Measurements from ENCODE around the gene MYO10. TPM values are rescaled to one million over a fixed set of nuclear protein-coding genes. Genes with fewer than 3 reads are reported as not detected.

Gene MYO10
- total RNA-seq, 4 donors from 2014 or later, result 3.2 to 30.7 (median 22.9) TPM

DNA sequence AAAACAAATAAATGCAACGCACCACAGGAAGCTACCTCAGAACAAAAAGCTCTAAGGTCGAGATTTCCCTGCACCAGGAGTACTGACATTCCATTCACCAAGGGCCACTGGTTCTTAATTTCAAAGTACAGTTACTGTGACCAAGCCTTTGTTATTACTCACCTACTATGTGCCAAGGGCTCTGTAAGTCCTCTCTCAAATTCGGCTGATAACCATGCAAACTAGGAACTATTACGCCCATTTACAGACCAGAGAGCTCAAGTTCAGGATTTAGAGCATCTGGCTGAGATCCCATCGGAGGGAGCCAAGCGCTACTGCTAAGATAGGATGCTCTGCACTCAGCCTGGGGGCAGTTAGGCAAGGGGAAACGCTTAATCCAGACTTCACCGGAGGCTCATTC is 5.6 kb downstream of the MYO10 start:
- no peak for DNase-seq
- Histone ChIP-seq H3K36me3 (no peaks in the 10 kb centered on the region), H3K4me1 (no peaks in the 10 kb centered on the region), H3K27me3 (no peaks in the 10 kb centered on the region), H3K9me3 (no peaks in the 10 kb centered on the region), H3K4me3 (no peak overlapping the region), H3K27ac (no peak overlapping the region)
- intact Hi-C loops (cut with DNase I; ENCODE audit: low total_unique reads), result no loop called here
- TF ChIP-seq POLR2A (IDR thresholded peaks at IDR 0.05) (no peak), CTCF (IDR thresholded peaks at IDR 0.05) (no peak)

DNA sequence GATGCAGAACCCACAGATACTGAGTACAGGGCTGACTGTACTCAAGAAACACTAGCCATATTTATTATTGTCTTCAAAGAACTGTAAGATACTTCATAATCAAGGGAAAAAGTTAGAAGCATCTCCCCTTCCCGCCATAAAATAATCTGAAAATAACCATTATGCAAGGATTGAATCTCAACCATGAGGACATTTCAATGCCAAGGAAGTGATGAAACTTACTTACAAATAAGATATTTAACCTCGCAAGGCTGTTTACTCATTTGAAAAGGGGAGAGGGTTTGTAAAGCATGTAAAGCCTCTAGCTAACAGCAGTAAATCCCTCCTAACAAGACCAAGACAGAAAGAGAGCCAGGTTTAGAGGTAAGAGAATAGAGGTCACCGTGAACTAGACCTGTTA is 6.3 kb downstream of the MYO10 start:
- Histone ChIP-seq H3K4me1 (no peaks in the 10 kb centered on the region), H3K36me3 (no peaks in the 10 kb centered on the region), H3K27ac (no peak overlapping the region), H3K9me3 (no peaks in the 10 kb centered on the region), H3K4me3 (no peak overlapping the region), H3K27me3 (no peaks in the 10 kb centered on the region)
- intact Hi-C loops (cut with DNase I; ENCODE audit: low total_unique reads), result no loop called here
- no peak for DNase-seq
- no peak for TF ChIP-seq CTCF (IDR thresholded peaks at IDR 0.05)
- no peak for TF ChIP-seq POLR2A (IDR thresholded peaks at IDR 0.05)

DNA sequence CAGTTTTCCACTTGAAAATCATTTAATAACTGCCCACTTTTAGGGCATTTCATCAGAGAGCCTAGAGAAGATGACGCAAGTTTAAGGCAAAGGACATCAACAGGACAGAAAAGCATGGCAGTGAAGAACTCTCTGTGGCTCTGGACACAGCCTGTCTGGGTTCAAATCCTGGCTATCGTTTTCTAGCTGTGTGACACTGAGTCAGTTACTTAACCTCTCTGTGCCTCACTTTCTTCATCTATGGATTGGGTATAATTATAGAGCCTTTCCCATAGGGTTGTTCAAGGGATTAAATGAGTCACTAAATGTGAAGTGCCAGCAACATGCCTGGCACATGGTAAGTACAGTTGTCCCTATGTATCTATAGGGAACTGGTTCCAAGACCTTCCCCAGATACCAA is 6.7 kb downstream of the MYO10 start:
- no peaks in the 10 kb centered on the region for H3K27me3 ChIP-seq

DNA sequence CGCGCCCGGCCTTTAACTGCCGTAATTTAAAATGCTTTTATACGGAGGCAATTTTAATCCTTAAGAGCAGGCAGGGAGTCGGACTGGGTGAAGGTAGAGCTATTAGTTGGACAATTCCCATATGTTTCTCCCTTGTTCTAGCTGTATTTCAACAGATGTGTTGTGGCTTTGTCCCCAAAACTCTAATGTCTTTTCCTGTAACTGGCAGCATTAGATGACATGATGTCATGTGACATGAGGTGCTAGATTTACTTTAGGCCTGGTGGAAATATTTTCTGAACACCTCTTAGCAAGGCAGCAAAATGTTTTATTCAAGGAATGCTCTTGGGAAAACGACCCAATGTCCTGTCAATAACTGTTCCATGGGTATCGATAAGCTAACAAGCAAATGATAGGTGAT is 8.5 kb downstream of the MYO10 start:
- Histone ChIP-seq H3K27me3 (no peaks in the 10 kb centered on the region), H3K9me3 (no peaks in the 10 kb centered on the region), H3K4me3 (no peak overlapping the region), H3K27ac (no peak overlapping the region), H3K4me1 (no peaks in the 10 kb centered on the region), H3K36me3 (no peaks in the 10 kb centered on the region)
- intact Hi-C loops (cut with DNase I; ENCODE audit: low total_unique reads), result no loop called here
- DNase-seq, result no peak
- TF ChIP-seq POLR2A (IDR thresholded peaks at IDR 0.05) (no peak), CTCF (IDR thresholded peaks at IDR 0.05) (no peak)

More for the DNA sequence above, 6.7 kb downstream of the MYO10 start:
- no peak for TF ChIP-seq POLR2A (IDR thresholded peaks at IDR 0.05)
- no peak for TF ChIP-seq CTCF (IDR thresholded peaks at IDR 0.05)
- Histone ChIP-seq H3K27ac (no peak overlapping the region), H3K9me3 (no peaks in the 10 kb centered on the region), H3K36me3 (no peaks in the 10 kb centered on the region), H3K4me3 (no peak overlapping the region), H3K4me1 (no peaks in the 10 kb centered on the region)
- intact Hi-C loops (cut with DNase I; ENCODE audit: low total_unique reads), result no loop called here
- no peak for DNase-seq

DNA sequence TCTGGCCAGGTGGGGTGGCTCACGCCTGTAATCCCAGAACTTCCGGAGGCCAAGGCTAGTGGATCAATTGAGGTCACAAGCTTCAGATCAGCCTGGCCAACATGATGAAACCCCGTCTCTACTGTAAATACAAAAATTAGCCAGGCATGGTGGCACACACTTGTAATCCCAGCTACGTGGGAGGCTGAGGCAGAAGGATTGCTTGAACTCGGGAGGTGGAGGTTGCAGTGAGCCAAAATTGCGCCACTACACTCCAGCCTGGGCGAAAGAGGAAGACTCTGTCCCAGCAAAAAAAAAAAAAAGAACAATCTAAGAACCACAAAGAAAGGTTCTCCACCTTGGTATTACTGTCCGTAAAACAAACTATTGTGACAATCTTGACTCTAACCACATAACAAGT is 9.7 kb downstream of the MYO10 start:
- no peak for TF ChIP-seq POLR2A (IDR thresholded peaks at IDR 0.05)
- TF ChIP-seq CTCF (IDR thresholded peaks at IDR 0.05), result no peak
- intact Hi-C loops (cut with DNase I; ENCODE audit: low total_unique reads), result no loop called here
- H3K27me3 ChIP-seq, result no peaks in the 10 kb centered on the region
- no peak overlapping the region for H3K27ac ChIP-seq
- H3K4me1 ChIP-seq, result no peaks in the 10 kb centered on the region
- no peak for DNase-seq
- H3K9me3 ChIP-seq, result no peaks in the 10 kb centered on the region
- no peak overlapping the region for H3K4me3 ChIP-seq
- H3K36me3 ChIP-seq, result no peaks in the 10 kb centered on the region
